Psoas muscle (tissue), 8 donors: ENCODE measurements around the gene RABL6. TPM values are rescaled to one million over a fixed set of nuclear protein-coding genes. Genes with fewer than 3 reads are reported as not detected.

Source experiments
- ATAC-seq, 4 donors: fragments of 200-7000 bp; cut with Tn5 transposase; one replicate each; pipeline ENCODE4 v1.9.1; 2020; ENCODE audit warnings: moderate library complexity in 3 of 4, mild to moderate bottlenecking in 2 of 4
- DNase-seq, 2 donors: peaks; one replicate each; pipeline ENCODE4 v3.0.0-alpha.2; 2020
- H3K27ac ChIP-seq: fragments of 200-600 bp; one replicate; pipeline ENCODE4 v1.8.0; 2022
- H3K27me3 ChIP-seq, 3 donors: fragments of 200-600 bp in 1 of 3; one replicate each; pipeline versions ENCODE4 v1.6.1 to v1.8.0; 2013 to 2022; ENCODE audit warnings: low read length in 2 of 3, mild to moderate bottlenecking in 2 of 3, moderate library complexity in 1 of 3; ENCODE audit not compliant: insufficient read depth in 3 of 3
- H3K36me3 ChIP-seq, 2 donors: fragments of 200-600 bp in 1 of 2; one replicate each; pipeline versions ENCODE4 v1.6.1 to v1.8.0; 2013 to 2022; ENCODE audit warnings: low read depth in 1 of 2, mild to moderate bottlenecking in 1 of 2, moderate library complexity in 1 of 2; ENCODE audit not compliant: insufficient read depth in 1 of 2
- H3K4me1 ChIP-seq: fragments of 200-600 bp; one replicate; pipeline ENCODE4 v1.8.0; 2022
- H3K4me3 ChIP-seq: fragments of 200-600 bp; one replicate; pipeline ENCODE4 v1.8.0; 2022; ENCODE audit warnings: mild to moderate bottlenecking
- H3K9me3 ChIP-seq: fragments of 200-600 bp; one replicate; pipeline ENCODE4 v1.8.0; 2022
- WGBS, 3 donors: extraction: QIAGEN DNeasy Blood & Tissue Kit; methylation state at CpG; one replicate each; pipeline versions ENCODE4 v1.1.6 to v1.1.7; 2013; 5-methylcytosine and 5-hydroxymethylcytosine counted together
- intact Hi-C, 2 donors: fragments of 100-400 bp; cut with DNase I; formaldehyde crosslinking; loops; one replicate each; pipeline versions ENCODE4 v1.11.0 to v1.14.2; 2022
- polyA plus RNA-seq, 3 donors: library from polyadenylated mRNA; stranded (reverse); fragments of 200-250 nt; gene quantifications; one replicate each; pipeline ENCODE4 v1.2.3, GENCODE V29; 2013
- total RNA-seq, 4 donors: library from RNA; stranded (reverse); fragmentation: NEBNext Ultra II Directional in 2 of 4; extraction: Animal tissue kit (Norgen Biotek cat#: 25700) in 2 of 4; gene quantifications; one replicate each; pipeline versions ENCODE4 v1.2.1 to v1.2.4, GENCODE V29; 2021 to 2023
- TF ChIP-seq, protein P1 (sequence below): fragments of 200-600 bp; IDR thresholded peaks from one replicate; pipeline ENCODE4 v1.8.0; 2022; ENCODE audit warnings: antibody characterized with exemption
- donor health status: healthy with polysubstance abuse.
- donor health status: DM: no; HTN: no; CAD: no; lungs with moderate emphysema.
- donor health status: Bipolar disorder and iron deficiency.
- donor health status: healthy.
- donor health status: DM: yes; HTN: yes; CAD: no.
- donor health status: DM: no; HTN: no; CAD: no.
- donor health status: DM: no; HTN: no; CAD: no.
- donor health status: DM: yes; HTN: yes; CAD: no.

Gene RABL6
- total and polyA plus RNA-seq, 7 donors: 73.0 to 90.5 (median 82.5) TPM

DNA sequence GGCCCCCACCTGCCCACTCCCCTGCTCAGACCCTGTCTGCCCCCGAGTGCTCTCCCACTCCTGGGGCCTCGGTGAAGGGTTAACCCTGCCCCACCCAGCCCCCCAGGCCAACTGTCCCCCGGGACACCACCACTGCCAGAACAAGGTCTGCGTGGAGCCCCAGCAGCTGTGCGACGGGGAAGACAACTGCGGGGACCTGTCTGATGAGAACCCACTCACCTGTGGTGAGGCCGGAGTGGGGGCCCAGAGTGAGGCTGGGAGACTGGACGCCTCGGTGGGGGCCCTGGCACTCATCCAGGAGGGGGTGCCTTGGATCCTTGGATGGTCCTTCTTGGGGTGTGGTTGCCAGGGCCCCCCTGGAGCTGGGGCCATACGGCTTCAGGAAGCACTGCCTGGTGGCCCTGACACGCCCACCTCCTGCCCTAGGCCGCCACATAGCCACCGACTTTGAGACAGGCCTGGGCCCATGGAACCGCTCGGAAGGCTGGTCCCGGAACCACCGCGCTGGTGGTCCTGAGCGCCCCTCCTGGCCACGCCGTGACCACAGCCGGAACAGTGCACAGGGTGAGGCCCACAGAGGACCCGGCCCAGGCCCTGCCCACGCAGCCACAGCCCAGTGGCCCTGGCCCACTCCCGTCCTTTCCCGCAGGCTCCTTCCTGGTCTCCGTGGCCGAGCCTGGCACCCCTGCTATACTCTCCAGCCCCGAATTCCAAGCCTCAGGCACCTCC is 46.5 kb downstream of the RABL6 start:
- ATAC-seq: no peak
- TF ChIP-seq, protein P1, sequence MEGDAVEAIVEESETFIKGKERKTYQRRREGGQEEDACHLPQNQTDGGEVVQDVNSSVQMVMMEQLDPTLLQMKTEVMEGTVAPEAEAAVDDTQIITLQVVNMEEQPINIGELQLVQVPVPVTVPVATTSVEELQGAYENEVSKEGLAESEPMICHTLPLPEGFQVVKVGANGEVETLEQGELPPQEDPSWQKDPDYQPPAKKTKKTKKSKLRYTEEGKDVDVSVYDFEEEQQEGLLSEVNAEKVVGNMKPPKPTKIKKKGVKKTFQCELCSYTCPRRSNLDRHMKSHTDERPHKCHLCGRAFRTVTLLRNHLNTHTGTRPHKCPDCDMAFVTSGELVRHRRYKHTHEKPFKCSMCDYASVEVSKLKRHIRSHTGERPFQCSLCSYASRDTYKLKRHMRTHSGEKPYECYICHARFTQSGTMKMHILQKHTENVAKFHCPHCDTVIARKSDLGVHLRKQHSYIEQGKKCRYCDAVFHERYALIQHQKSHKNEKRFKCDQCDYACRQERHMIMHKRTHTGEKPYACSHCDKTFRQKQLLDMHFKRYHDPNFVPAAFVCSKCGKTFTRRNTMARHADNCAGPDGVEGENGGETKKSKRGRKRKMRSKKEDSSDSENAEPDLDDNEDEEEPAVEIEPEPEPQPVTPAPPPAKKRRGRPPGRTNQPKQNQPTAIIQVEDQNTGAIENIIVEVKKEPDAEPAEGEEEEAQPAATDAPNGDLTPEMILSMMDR: no peak
- intact Hi-C loops: loop anchor here in 1 of 2 donors (5.0 kb wide), 1 partner anchor 73 kb away; no protein-coding TSS in a partner anchor
- peaks cover 0 to 21% of the 10 kb centered on the region in 2 donors for H3K36me3 ChIP-seq
- H3K9me3 ChIP-seq: no peaks in the 10 kb centered on the region
- H3K27ac ChIP-seq: no peak overlapping the region
- no peak overlapping the region for H3K4me3 ChIP-seq
- H3K4me1 ChIP-seq: peaks cover 36% of the 10 kb centered on the region
- H3K27me3 ChIP-seq: no peaks in the 10 kb centered on the region
- peak; percentile 21 to 54 for DNase-seq
- WGBS, 3 donors: 69 to 71% (median 70%) methylated on average over 28 to 30 of the region's 30 CpGs

DNA sequence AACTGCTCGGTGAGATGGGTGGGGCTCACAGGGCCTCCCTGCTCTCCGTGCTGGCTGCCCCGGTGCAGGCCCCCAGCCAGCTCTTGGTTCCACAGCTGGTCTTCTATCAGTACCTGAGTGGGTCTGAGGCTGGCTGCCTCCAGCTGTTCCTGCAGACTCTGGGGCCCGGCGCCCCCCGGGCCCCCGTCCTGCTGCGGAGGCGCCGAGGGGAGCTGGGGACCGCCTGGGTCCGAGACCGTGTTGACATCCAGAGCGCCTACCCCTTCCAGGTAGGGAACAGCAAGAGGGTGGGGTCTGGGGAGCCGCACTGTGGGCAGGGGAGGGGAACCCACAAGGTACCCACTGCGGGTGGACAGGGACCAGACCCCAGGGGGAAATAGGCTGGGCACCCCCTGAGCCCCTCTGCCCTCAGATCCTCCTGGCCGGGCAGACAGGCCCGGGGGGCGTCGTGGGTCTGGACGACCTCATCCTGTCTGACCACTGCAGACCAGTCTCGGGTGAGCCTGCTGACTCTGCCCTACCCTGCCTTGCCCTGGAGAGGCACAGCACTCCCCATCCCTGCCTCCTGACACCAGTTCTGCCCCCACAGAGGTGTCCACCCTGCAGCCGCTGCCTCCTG is 47.2 kb downstream of the RABL6 start:
- DNase-seq: no peak
- TF ChIP-seq, protein P1: no peak
- peaks cover 37% of the 10 kb centered on the region for H3K4me1 ChIP-seq

DNA sequence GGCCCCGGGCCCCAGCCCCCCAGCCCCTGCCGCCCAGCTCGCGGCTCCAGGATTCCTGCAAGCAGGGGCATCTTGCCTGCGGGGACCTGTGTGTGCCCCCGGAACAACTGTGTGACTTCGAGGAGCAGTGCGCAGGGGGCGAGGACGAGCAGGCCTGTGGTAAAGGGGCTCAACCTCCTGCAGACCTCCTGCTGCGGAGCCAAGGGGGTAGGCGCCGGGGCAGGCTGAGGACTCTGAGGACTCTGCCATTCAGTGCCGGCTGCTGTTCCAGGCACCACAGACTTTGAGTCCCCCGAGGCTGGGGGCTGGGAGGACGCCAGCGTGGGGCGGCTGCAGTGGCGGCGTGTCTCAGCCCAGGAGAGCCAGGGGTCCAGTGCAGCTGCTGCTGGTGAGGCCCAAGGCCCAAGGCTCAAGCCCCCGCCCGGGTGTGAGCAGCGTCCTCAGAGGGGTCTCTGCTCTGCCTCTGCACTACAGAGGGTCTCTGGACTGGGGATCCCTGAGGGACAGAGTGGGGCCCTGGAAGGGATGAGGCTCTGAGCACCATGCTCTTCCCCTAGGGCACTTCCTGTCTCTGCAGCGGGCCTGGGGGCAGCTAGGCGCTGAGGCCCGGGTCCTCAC is 47.8 kb downstream of the RABL6 start:
- TF ChIP-seq, protein P1: no peak
- ATAC-seq: no peak
- H3K4me1 ChIP-seq: peaks cover 31% of the 10 kb centered on the region
- no peaks in the 10 kb centered on the region for H3K9me3 ChIP-seq
- WGBS, 3 donors: 63 to 65% (median 63%) methylated on average over 25 to 26 of the region's 26 CpGs
- H3K4me3 ChIP-seq: no peak overlapping the region
- peaks cover 0 to 18% of the 10 kb centered on the region in 2 donors for H3K36me3 ChIP-seq
- peak in 1 of 2 donors; percentile 57 for DNase-seq
- intact Hi-C loops: no loop called here
- H3K27me3 ChIP-seq: no peaks in the 10 kb centered on the region
- H3K27ac ChIP-seq: no peak overlapping the region

More for the DNA sequence above, 47.2 kb downstream of the RABL6 start:
- no peak for ATAC-seq
- Histone ChIP-seq H3K27ac (no peak overlapping the region), H3K4me3 (no peak overlapping the region), H3K36me3 (peaks cover 0 to 21% of the 10 kb centered on the region in 2 donors), H3K27me3 (no peaks in the 10 kb centered on the region), H3K9me3 (no peaks in the 10 kb centered on the region)
- intact Hi-C loops: loop anchor here in 1 of 2 donors (5.0 kb wide), 1 partner anchor 72 kb away; no protein-coding TSS in a partner anchor
- 69 to 79% (median 74%) methylated on average over 15 to 23 of the region's 23 CpGs for WGBS, 3 donors

DNA sequence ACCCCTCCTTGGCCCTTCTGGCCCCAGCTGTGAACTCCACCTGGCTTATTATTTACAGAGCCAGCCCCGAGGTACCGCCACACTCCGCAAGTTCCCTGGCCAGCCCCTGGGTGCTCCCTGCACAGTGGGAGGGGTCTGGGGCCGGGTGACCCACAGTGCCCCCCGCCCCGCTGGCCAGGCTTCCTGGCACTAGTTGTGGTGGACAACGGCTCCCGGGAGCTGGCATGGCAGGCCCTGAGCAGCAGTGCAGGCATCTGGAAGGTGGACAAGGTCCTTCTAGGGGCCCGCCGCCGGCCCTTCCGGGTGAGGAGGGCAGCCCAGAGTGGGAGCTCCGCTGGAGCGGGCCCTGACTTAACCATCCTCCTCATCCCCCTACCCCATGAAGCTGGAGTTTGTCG is 48.3 kb downstream of the RABL6 start:
- peak in 1 of 2 donors; percentile 59 for DNase-seq

More for the DNA sequence above, 48.3 kb downstream of the RABL6 start:
- intact Hi-C loops: no loop called here
- H3K4me1 ChIP-seq: peaks cover 26% of the 10 kb centered on the region
- H3K36me3 ChIP-seq: peaks cover 0 to 19% of the 10 kb centered on the region in 2 donors
- H3K9me3 ChIP-seq: no peaks in the 10 kb centered on the region
- ATAC-seq: no peak
- H3K4me3 ChIP-seq: no peak overlapping the region
- no peaks in the 10 kb centered on the region for H3K27me3 ChIP-seq
- TF ChIP-seq, protein P1: no peak
- no peak overlapping the region for H3K27ac ChIP-seq
- 51 to 53% (median 52%) methylated on average over 15 of the region's 15 CpGs for WGBS, 3 donors
